Measurements from ENCODE around the gene AAGAB.

AAGAB gene

DNA sequence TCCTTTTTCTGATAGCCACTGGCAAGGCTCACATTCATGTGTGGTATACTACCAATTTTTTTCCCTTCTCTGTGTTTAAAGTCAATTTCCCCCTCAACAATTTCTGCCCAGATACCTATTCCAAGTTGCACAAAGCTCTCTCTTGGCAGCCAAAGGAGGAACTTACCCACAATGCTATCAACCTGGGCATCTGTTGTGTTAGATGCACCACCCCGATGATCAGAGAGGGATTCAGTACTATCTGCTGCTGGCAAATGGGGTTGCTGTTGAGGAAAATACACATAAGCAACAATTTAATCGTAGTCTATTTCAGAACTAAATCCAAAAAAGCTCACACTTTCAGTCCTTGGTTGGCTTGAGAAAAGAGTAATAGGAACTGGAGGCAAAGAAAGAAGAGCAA, 46.1 kb downstream of the AAGAB start:
- no peak for DNase-seq (ENCODE audit: low spot score)

DNA sequence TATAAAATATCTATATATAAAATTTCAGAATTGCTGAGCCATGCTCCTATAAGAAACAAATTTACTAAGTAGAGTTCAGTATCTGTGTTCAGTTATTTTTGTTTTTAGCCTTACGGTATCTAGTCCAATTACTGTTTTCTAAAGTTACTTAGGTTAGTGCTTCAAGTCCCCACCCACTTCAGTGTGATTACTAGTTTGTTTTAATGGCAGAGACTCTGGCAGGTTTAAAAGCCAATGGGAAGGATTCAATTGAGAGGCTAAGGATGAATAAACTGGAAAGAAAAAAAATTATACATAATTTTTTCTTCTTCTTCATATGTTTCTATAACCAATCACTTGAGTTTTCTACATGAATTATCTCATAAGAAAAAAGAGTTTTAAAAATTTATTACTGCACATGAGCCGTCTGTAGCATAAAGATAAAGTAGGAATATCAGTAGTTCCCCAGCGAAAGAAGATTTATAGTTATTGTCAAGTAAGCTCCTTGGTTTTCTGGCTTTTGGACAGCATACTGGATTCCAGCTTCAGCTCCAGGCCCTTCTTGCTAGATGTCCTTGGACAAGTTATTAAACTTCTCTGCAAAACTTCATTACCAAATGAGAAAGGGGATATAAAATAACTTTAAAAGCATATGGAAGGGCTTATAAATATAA, 46.8 kb downstream of the AAGAB start:
- no peak for DNase-seq (ENCODE audit: low spot score)

DNA sequence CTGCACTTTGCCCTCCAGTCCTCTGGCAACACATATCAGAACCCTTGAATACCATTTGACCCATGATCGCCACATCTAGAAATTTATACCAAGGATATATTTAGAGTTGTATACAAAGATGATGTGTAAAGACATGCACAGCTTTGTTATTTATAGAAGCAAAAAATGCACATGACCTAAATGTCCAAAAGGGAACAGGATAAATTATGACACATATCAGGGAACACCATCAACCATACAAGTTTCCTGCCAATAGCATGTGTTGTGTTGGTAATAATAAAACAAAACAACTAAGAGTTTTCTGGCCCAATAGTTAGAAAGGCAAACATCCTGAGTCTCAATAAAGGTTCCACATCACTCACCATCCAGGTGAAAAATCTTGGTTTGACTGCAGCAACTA, 51.5 kb downstream of the AAGAB start:
- no peak for DNase-seq (ENCODE audit: low spot score)

DNA sequence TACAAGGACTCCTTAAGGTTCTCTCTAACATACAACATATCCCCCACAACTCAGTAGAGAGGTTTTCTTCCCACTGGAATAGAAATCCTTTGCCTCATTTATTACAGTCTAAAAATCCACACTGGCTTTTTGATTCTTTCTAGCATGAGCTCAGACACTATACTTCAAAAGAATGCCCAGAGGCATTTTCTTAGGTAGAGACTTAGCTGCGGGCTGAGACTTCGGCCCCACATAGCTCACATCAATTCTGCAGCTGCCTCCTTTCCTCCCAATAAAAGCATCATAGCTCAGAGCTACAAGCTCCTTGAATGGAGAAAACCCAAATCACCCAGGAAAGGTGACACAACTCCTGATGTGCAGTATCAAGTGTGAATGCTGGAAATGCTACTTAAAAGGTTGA, 52.4 kb downstream of the AAGAB start:
- no peak for DNase-seq (ENCODE audit: low spot score)

DNA sequence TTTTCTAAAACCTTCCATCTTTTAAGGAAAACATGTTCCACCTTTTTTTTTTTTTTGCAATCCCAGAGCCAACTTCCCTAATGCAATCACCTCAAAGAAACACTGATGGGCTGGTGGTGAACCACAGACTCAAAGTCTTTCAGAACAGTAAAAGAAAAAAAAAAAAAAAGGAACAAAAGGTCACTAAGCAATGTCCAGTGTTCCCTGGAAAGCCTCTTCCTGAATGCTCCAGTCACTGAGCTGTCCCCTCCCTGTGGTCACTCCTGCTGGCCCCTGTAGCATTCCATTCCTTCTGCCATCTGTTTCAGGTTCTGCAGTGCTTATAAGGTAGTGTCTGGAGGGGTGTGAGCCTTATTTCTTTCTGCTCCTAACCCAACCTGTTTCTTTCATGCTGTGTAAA, 53.3 kb downstream of the AAGAB start:
- no peak for DNase-seq (ENCODE audit: low spot score)

DNA sequence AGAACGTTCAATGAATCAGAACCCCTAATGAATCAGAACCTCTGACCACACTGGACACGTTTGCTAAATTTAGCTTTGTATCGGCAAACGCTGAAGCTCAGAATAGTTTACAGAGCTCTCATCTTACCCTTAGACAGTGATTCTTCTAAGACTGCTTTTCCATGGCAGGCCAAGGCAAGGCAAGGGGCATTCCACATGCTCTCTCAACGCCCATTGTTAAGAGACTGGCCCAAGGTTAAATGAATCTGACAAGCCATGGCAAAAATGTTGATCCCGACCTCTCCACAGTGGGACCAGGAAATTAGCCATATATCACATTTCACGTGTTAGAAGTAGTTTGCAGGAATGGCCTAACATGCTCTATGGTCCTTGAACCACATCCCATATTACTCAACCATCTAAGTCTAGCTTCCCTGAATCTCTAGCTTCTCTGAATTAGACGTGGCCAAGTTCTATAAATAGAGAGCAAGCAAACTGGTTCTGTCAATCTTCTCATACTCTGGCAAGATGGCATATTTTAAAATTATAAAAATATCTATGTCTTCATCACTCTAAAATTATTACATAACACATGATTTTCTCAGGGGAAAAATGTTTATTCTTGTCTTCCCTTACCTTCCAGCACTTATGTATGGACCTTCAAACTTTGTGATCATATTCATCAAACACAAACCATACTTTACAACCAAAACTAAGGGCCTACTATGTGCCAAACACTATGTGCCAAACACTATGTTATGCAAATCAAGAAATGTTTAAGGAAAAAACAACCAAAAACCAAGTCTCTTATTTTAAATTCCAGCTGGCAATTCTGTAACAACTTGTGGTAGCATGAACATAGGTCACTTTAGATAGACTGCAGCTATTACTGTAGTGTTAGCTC, 54.3 kb downstream of the AAGAB start:
- no peak for DNase-seq (ENCODE audit: low spot score)

DNA sequence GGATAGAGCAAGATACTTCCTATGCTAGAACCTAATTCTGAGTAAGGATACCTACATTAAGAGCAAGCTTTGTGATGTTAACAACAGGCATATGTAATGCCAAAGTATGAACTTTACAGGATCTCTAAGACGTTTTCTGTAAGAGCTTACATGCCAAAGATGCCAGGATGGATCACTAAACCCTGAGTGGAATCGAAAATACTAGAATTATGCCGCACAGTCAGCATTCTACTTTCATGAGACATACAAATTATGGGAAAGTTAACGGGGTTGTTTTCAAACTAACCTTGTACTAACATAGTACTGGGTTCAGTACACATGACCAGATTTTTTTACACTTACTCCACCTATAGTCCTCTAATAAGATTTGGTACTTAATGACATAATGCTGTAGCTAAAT, 55.1 kb downstream of the AAGAB start:
- no peak for DNase-seq (ENCODE audit: low spot score)

DNA sequence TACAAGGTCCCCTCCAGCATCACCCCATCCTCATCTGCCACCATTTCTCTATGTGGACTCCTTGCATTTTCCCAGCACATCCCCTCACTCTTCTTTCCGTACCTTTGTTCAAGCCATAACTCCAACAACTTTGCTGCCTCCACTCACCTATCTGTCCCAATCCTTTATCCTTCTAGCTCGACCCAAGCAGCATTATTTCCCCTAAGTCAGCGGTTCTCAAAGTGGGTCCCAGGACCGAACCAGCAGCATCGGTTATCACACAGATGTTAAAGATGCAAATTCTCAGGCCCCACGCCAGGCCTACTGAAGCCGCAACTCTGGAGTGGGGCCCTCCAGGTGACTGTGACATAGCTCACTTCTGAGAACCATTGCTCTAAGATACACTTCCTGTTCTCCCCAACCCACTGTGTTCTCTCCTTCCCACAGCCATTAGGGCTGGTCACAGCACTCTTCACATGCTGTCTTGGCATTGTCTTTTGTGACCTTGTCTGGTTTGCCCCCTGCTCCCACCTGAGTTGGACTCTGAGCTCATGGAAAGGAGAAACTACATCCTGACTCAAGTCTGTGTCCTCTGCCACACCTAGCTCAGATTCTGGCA, 56.2 kb downstream of the AAGAB start:
- no peak for DNase-seq (ENCODE audit: low spot score)

DNA sequence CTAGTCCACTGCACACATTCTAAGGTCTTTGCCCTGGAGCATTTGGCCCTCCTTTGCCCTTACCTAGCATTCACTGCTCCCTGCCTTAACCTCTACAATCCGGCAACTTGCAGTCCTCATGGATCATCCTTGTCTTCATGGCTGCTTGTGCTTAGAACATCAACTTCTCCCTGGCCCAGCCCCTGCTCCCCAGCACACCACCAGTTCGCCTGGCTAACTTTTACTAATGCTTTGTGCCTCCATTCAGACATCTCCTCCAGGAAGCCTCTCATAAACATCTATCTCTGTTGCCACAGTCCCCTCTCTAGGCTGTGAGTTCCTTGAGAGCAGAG, 57.1 kb downstream of the AAGAB start:
- DNase-seq (ENCODE audit: low spot score), result no peak

DNA sequence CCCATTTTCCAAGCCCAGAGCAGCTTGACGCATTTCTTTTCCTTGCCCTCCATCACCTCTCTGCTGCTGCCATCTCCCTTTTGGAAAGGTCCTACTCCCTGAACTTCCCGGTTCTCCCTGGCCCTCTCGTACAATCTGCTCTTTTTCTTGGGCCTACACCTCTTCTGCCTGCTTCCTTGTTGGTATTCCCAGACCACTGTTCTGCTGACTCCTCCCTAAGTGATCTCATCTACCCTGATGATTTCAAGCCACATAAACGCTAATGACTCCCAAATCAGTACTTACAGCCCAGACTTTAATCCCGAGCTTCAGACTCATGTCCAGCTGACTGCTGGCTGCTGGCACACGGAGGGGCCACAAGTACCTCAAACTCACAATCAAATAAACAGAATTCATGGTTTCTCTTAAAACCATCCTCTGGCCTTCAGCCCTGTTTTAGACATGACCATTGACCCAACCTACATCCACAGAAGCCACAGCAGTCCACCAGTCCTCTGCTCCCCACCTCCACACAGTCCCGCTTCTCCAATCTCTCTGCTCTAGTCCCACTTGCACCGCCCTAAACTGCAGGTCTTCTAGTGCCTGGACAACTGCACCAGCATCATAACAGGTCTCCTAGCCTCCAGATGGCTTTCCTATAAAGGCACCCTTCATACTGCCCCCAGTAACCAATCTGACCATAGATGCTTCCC, 57.6 kb downstream of the AAGAB start:
- no peak for DNase-seq (ENCODE audit: low spot score)

DNA sequence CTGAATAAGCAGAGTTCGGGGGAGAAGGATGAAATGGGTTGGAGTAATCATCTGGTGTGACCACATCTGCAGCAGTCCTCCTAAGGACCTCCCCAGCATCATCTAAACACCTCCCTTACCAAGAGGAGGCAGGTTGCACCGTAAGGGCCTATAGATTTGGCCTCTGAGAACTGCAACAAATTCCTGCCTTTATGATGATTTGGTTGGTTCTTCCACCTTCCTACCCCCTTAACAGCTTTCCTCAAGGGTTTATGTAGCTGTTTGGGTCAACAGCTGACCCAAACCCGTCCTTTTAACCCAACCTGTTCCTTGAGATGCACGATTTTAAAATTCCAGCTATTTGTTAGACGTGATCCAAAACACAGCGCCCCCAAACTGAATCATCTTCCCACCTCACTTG, 58.2 kb downstream of the AAGAB start:
- DNase-seq (ENCODE audit: low spot score), result no peak

DNA sequence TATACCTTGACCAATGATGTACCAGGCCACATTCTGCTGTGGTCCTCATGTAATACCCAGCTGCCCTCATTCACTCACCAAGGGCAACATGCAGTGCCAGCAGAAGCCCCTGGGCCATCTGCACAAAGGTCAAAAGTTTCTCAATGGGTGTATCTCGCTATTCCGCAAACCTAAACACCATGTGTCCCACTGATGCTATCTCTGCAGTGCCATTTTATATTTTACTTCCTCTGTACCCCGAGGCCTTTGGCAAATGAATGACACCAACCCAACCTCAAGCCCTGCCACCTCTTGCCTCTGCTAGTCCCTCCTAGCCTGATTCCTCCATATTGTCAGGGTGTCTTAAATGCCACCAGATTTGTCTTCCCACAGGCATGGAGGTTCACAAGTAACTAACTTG, 59.2 kb downstream of the AAGAB start:
- DNase-seq (ENCODE audit: low spot score), result no peak

DNA sequence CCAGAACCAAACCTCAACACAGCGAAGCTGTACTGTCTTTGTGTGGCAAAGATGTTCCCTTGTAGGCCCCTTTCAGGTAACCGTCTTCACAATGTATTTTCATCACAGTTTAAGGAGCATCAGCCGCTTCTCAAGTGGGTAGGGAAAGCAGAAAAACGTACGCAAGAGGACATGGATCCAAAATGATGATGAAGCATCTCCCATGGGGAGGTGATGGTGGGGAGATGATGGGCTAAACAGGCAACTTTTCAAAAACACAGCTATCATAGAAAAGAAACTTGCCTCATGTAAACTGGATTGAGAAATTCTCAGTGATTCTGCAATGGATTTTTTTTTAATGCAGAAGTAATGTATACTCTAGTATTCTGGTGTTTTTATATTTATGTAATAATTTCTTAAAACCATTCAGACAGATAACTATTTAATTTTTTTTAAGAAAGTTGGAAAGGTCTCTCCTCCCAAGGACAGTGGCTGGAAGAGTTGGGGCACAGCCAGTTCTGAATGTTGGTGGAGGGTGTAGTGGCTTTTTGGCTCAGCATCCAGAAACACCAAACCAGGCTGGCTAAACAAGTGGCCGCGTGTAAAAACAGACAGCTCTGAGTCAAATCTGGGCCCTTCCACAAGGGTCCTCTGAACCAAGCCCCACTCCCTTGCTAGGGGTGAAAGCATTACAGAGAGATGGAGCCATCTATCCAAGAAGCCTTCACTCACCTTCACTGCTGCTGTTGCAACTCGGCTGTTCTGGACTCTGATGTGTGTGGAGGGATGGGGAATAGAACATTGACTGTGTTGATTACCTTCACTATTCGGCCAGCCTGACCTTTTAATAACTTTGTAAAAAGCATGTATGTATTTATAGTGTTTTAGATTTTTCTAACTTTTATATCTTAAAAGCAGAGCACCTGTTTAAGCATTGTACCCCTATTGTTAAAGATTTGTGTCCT, 60.0 kb downstream of the AAGAB start:
- DNase-seq (ENCODE audit: low spot score), result no peak

DNA sequence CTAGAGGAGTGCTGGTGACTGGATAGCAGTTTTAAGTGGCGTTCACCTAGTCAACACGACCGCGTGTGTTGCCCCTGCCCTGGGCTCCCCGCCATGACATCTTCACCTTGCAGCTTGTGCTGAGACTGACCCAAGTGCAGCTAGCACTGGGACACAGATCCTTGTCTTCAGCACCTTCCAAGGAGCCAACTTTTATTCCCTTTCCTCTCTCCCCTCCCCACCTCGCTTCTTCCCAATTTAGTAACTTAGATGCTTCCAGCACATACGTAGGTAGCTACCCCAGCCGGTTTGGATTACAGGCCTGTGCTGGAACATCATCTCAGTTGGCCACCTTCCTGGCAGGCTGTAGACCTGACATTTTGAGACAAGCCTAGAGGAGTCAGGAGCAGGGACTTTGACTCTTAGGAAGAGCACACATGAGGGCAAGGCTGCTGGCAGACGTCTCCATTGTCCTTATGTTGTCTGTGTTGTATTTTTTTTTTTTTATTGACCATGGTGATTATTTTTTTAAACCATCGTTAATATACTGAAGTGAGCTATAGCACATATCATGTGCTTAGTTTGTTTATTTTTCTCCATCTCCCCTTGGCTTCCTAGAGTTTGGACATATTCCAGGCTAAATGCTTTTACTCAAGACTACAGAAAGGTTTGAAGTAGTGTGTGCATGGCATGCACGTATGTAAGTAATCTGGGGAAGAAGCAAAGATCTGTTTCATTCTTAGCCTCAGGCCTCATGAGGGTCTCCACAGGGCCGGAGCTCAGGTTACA, 61.1 kb downstream of the AAGAB start:
- DNase-seq (ENCODE audit: low spot score), result no peak

DNA sequence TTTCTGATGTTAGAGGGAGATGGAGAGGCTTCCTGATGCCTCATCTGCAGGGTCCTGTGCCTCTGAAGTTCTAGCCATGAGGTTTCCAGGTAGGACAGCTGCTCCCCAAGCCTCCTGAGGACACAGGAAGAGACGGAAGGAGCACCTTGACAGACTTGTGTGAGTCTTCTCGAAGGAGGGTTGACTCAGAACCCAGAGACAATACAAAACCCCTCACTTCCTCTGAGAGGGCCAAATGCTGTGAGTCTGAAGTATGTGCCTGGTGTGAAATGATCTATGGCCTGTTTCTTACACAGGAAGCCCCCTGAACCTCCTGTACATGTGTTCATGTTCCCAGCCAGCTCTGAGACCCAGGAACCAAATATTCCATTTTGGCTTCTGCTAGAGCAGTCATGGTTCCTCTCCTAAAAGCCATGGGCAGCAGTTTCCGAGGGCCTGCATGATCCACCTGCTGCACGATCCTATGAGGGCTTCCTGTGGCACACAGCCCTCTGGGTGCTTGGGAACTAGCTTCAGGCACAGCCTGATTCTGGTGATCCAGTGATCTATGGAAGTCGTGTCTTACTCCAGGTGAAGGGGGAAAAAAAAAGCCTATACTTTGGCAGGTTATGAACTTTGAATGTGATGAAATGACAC, 62.2 kb downstream of the AAGAB start:
- DNase-seq (ENCODE audit: low spot score), result no peak

DNA sequence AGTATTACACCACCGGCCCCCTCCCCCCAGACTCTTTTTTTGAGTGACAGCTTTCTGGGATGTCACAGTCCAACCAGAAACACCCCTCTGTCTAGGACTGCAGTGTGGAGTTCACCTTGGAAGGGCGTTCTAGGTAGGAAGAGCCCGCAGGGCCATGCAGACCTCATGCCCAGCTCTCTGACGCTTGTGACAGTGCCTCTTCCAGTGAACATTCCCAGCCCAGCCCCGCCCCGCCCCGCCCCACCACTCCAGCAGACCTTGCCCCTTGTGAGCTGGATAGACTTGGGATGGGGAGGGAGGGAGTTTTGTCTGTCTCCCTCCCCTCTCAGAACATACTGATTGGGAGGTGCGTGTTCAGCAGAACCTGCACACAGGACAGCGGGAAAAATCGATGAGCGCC, 63.6 kb downstream of the AAGAB start:
- no peak for DNase-seq (ENCODE audit: low spot score)

DNA sequence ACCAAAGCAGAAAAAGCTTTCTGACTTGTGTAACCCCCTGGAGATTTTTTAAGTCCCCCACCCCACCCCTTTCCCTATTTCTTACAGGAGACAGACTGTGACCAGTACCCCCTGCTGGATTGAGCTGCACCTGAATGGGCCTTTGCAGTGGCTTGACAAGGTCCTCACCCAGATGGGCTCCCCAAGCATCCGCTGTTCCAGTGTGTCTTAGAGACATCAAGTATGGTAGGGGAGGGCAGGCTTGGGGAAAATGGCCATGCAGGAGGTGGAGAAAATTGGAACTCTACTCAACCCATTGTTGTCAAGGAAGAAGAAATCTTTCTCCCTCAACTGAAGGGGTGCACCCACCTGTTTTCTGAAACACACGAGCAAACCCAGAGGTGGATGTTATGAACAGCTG, 64.1 kb downstream of the AAGAB start:
- no peak for DNase-seq (ENCODE audit: low spot score)

DNA sequence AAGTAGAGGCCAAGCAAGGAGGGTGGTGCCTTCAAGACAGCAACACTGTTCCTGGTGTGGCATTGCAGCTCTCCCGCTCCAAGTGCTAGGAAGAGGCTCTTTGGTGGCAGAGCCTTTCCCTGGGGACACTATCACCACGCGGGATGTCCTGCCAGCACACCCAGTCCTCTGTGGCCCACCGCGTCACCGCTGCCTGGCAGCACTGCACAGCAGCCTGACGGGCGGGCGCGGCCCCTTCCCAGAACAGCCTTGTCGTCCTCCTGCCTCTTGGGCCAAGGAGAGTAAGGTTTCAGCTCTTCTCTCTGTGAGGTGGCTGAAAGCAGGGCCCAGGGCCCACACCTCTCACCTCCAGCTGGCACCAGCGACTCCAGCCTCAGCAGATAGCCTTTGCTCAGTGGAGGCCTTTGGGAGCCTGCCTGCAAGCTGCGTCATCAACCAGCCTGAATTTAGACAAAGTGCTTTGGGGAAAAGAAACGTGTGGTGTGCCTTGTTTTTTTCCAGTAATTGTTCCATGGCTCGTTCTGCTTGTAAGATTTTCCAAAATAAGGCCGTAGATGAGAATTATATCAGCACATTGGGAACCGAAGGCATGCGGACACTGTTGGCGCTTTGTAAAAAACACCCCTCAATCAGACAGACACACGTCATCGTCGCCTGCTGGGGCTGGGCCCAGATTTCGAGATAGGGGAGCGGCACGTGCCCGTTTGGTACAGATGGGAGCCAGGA, 65.0 kb downstream of the AAGAB start:
- no peak for DNase-seq (ENCODE audit: low spot score)

DNA sequence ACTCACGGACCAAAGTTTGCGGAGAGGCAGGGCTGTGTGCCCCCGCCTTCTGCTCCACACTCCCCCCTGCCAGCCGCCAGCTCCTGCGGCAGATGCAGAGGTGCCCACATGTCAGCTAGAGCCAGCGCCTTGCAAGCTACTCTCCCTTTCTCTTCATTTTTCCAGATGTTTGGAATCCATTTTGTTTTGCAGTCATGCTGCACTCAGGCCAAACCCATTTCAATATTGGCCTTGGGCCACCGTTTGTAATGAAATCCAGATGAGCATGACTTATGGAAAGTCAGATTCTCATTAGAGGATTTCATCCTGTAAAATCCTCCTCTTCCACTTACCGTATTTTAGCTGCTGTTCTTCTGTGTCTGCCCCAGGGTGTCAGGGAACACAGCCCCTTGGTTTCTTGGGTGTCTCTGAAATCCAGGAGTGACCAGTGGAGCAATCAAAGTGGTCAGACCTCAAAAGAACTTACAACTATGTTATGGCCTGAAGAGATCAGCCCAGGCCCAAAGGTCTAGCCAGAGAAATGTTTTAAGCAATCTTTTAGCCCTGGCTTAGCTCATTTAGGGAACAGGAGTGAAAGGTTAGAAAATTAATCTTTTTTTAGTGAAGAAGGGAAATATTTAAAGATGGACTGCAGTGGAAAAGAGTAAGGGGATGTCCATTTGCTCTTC, 65.8 kb downstream of the AAGAB start:
- DNase-seq (ENCODE audit: low spot score), result no peak

Data from globus pallidus (tissue), 1 donor.